ENCODE measurements around the gene SAMHD1. TPM values are rescaled to one million over a fixed set of nuclear protein-coding genes. Genes with fewer than 3 reads are reported as not detected.

The SAMHD1 gene
- total RNA-seq, 3 donors from 2014 or later = 146 to 380 (median 311) TPM

- Histone ChIP-seq H3K36me3 (no peaks in the 10 kb centered on the region), H3K9me3 (no peaks in the 10 kb centered on the region), H3K27ac (peak overlapping the region; percentile 83 to 85), H3K4me1 (peaks cover 16 to 19% of the 10 kb centered on the region in 2 donors), H3K27me3 (no peaks in the 10 kb centered on the region), H3K4me3 (no peak overlapping the region)
- intact Hi-C loops (cut with DNase I; ENCODE audit: low total_unique reads) = no loop called here
- no peak for DNase-seq (ENCODE audit: low spot score in 2 of 2)
- TF ChIP-seq CTCF (IDR thresholded peaks at IDR 0.05) = no peak
- TF ChIP-seq POLR2AphosphoS5 (IDR thresholded peaks at IDR 0.05) = no peak
- TF ChIP-seq POLR2A (IDR thresholded peaks at IDR 0.05) = no peak
Observed at GRCh38 chr20:36854348-36855240, 96.9 kb downstream of the SAMHD1 start.

GRCh38 chr20:36852187-36852586, 99.3 kb downstream of the SAMHD1 start:
- TF ChIP-seq CTCF (IDR thresholded peaks at IDR 0.05) (no peak), POLR2AphosphoS5 (IDR thresholded peaks at IDR 0.05) (no peak), POLR2A (IDR thresholded peaks at IDR 0.05) (no peak)
- Histone ChIP-seq H3K4me3 (peak overlapping the region in 1 of 3 donors; percentile 28), H3K36me3 (no peaks in the 10 kb centered on the region), H3K9me3 (no peaks in the 10 kb centered on the region), H3K4me1 (peaks cover 16 to 19% of the 10 kb centered on the region in 2 donors), H3K27me3 (no peaks in the 10 kb centered on the region), H3K27ac (peak overlapping the region; percentile 75 to 91)
- intact Hi-C loops (cut with DNase I; ENCODE audit: low total_unique reads) = no loop called here
- no peak for DNase-seq (ENCODE audit: low spot score in 2 of 2)

DNA sequence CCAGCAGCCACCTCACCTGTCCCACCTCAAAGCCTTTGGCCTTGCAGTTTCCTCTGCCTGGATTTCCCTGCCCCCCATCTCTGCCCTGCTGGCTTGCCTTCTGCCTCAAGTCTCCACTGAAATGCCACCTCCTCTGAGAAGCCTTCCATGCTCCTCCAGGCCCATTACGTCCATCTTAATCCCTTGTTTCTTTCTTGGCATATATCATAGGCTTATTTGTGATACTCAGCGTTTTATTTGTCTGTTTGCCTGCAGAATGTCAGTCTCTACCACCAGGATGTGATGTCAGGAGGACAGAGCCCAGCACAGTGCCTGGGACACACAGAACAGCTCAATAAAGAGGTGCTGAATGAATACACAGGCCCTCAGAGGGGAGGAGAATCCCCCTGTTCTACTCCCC, 100.0 kb downstream of the SAMHD1 start:
- intact Hi-C loops (cut with DNase I; ENCODE audit: low total_unique reads) = no loop called here
- Histone ChIP-seq H3K27ac (peak overlapping the region; percentile 75 to 91), H3K36me3 (no peaks in the 10 kb centered on the region), H3K4me3 (no peak overlapping the region), H3K4me1 (peaks cover 17% of the 10 kb centered on the region in 2 donors), H3K9me3 (no peaks in the 10 kb centered on the region), H3K27me3 (no peaks in the 10 kb centered on the region)
- no peak for TF ChIP-seq POLR2A (IDR thresholded peaks at IDR 0.05)
- no peak for TF ChIP-seq CTCF (IDR thresholded peaks at IDR 0.05)
- TF ChIP-seq POLR2AphosphoS5 (IDR thresholded peaks at IDR 0.05) = no peak
- no peak for DNase-seq (ENCODE audit: low spot score in 2 of 2)

DNA sequence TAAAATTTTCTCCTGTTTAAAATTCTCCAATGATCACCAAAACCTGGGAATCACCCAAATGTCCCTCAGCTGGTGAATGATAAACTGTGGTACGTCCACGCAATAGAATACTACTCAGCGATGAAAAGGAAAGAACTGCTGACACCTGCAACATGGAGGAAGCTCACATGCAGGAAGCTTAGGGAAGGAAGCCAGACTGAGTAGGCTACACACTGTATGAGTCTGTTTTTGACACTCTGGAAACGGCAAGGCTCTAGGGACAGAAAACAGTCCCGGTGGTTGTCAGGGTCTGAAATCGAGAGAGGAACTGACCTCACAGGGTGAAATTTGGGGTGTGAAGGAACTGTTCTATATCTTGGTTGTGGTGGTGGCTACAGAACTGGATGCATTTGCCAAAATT, 100.7 kb downstream of the SAMHD1 start:
- Histone ChIP-seq H3K27ac (no peak overlapping the region), H3K36me3 (no peaks in the 10 kb centered on the region), H3K4me1 (peaks cover 10 to 12% of the 10 kb centered on the region in 2 donors), H3K4me3 (no peak overlapping the region), H3K27me3 (no peaks in the 10 kb centered on the region), H3K9me3 (no peaks in the 10 kb centered on the region)
- intact Hi-C loops (cut with DNase I; ENCODE audit: low total_unique reads) = no loop called here
- no peak for DNase-seq (ENCODE audit: low spot score in 2 of 2)
- no peak for TF ChIP-seq POLR2AphosphoS5 (IDR thresholded peaks at IDR 0.05)
- TF ChIP-seq CTCF (IDR thresholded peaks at IDR 0.05) = no peak
- TF ChIP-seq POLR2A (IDR thresholded peaks at IDR 0.05) = no peak

- no peaks in the 10 kb centered on the region for H3K27me3 ChIP-seq
- intact Hi-C loops (cut with DNase I; ENCODE audit: low total_unique reads) = no loop called here
- no peaks in the 10 kb centered on the region for H3K36me3 ChIP-seq
- H3K4me1 ChIP-seq = peaks cover 4 to 7% of the 10 kb centered on the region in 2 donors
- H3K27ac ChIP-seq = peak overlapping the region; percentile 50 to 76
- no peak for DNase-seq (ENCODE audit: low spot score in 2 of 2)
- H3K9me3 ChIP-seq = no peaks in the 10 kb centered on the region
- TF ChIP-seq CTCF (IDR thresholded peaks at IDR 0.05) (no peak), POLR2AphosphoS5 (IDR thresholded peaks at IDR 0.05) (no peak), POLR2A (IDR thresholded peaks at IDR 0.05) (no peak)
- H3K4me3 ChIP-seq = no peak overlapping the region
Observed at GRCh38 chr20:36849333-36850065, 102.0 kb downstream of the SAMHD1 start.
